ENCODE results near the gene TIGD1.

Gene TIGD1

DNA sequence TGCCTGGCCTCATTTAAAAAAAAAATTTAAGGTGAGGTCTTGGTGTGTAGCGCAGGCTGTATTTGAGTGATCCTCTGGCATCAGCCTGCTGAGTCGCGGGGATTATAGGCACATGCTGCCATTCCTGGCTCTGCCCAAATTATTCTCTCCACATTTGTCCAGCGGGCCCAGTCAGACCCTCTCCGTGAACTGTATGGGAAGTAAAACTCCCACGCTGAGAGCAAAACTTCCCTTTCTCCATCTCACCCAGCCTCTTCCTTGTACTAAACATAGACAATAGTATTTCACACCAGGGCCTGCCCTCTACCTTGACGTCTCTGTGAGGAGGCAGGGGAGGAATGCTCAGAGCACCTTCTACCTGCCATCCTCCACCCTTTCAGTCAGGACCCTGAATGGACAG lies 37.2 kb upstream of the TIGD1 start:
- H3K9ac ChIP-seq (ENCODE audit: insufficient read length), result no peak overlapping the region
- no peaks in the 10 kb centered on the region; the same call in 1 of the 2 replicates for H3K36me3 ChIP-seq (ENCODE audit: insufficient read depth, low read length)
- DNase-seq (ENCODE audit: low read depth, low spot score), result no peak
- H3K9me3 ChIP-seq (ENCODE audit: low read depth, low read length), result no peaks in the 10 kb centered on the region
- no peak overlapping the region for H3K4me3 ChIP-seq
- no peak overlapping the region for H3K27ac ChIP-seq
- TF ChIP-seq FOXP2 (optimal IDR thresholded peaks at IDR 0.05; ENCODE audit: control extremely low read depth, extremely low read length, insufficient read depth) (no peak), EZH2 (IDR thresholded peaks at IDR 0.05) (no peak), POLR2AphosphoS5 (IDR thresholded peaks at IDR 0.05; ENCODE audit: borderline replicate concordance, low read depth, low read length) (no peak)

DNA sequence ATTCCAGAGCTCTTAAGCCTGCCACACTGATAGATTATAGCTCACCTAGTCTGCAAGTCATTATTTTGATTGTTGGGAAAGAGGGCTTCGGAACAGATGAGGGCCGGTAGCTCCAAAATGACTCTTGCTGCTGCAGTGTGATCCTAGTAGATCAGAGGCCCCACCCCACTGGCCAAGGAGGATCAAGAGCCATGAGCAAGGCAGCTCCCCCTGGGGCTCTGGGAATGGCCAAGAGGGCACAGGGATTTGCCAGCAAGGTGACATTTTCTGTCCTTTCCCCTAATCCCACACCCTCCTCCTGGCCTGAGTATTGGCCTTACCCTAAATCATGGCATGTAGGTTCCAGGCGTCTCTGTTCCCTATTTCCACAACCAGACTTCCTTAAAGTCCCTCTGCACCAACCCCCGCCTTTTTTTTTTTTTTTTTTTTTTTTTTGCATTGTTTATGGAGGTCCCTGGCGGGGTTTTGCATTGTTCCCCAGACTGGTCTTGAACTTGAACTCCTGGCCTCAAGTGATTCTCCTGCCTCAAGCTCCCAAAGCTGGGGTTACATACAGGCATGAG lies 36.7 kb upstream of the TIGD1 start:
- no peak overlapping the region for H3K9ac ChIP-seq (ENCODE audit: insufficient read length)
- TF ChIP-seq EZH2 (IDR thresholded peaks at IDR 0.05) (no peak), POLR2AphosphoS5 (IDR thresholded peaks at IDR 0.05; ENCODE audit: borderline replicate concordance, low read depth, low read length) (no peak), FOXP2 (optimal IDR thresholded peaks at IDR 0.05; ENCODE audit: control extremely low read depth, extremely low read length, insufficient read depth) (no peak)

DNA sequence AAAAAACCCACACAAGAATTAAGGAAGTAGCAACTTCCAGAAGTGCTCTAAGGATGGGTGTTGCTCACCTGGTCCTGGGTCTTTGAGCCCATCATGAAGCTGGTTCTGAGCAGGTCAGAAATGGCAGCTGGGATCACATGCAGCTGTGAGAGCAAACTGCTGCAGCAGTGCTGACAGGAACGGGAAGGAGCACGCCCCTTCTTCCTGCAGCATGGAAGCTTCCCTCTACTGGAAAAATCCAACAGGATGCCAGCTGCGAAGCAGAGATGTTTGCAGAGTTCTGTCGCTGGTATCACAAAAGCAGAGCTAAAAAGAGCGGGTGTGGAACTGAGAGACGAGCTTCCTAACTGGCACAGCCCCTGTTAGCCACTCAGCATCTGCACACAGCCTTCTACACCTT lies 33.9 kb upstream of the TIGD1 start:
- TF ChIP-seq FOXP2 (optimal IDR thresholded peaks at IDR 0.05; ENCODE audit: control extremely low read depth, extremely low read length, insufficient read depth) (no peak), POLR2AphosphoS5 (IDR thresholded peaks at IDR 0.05; ENCODE audit: borderline replicate concordance, low read depth, low read length) (no peak), EZH2 (IDR thresholded peaks at IDR 0.05) (no peak)
- DNase-seq (ENCODE audit: low read depth, low spot score), result no peak
- no peak overlapping the region for H3K9ac ChIP-seq (ENCODE audit: insufficient read length)
- H3K4me3 ChIP-seq, result no peak overlapping the region
- peaks cover 4% of the 10 kb centered on the region; the same call in 1 of the 2 replicates for H3K36me3 ChIP-seq (ENCODE audit: insufficient read depth, low read length)
- H3K9me3 ChIP-seq (ENCODE audit: low read depth, low read length), result no peaks in the 10 kb centered on the region
- no peak overlapping the region for H3K27ac ChIP-seq

More for the DNA sequence above, 36.7 kb upstream of the TIGD1 start:
- Histone ChIP-seq H3K4me3 (no peak overlapping the region), H3K27ac (no peak overlapping the region), H3K36me3 (ENCODE audit: insufficient read depth, low read length) (no peaks in the 10 kb centered on the region; the same call in 1 of the 2 replicates), H3K9me3 (ENCODE audit: low read depth, low read length) (no peaks in the 10 kb centered on the region)
- no peak for DNase-seq (ENCODE audit: low read depth, low spot score)

DNA sequence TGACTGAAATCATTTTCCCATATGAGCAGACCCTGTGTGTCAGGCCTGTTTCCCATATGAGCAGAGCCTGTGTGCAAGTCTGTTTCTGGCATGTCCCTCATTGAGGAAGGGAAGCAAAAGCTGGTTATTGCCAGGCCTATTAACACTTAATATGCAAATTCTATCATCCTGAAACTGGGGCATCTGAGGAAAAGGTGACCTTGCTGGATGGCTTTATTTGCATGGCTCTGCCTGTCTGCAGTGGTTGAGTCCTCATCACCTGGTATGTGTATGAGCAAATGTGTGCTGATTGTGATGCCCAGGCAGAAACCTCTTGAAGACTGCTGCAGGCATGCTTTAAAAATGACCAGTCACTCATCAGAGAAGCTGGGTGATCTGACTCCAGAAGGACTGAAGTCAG lies 31.4 kb upstream of the TIGD1 start:
- Histone ChIP-seq H3K9ac (ENCODE audit: insufficient read length) (no peak overlapping the region), H3K36me3 (ENCODE audit: insufficient read depth, low read length) (peaks cover 4% of the 10 kb centered on the region), H3K4me3 (no peak overlapping the region), H3K27ac (no peak overlapping the region), H3K9me3 (ENCODE audit: low read depth, low read length) (no peaks in the 10 kb centered on the region)
- no peak for TF ChIP-seq FOXP2 (optimal IDR thresholded peaks at IDR 0.05; ENCODE audit: control extremely low read depth, extremely low read length, insufficient read depth)
- TF ChIP-seq POLR2AphosphoS5 (IDR thresholded peaks at IDR 0.05; ENCODE audit: borderline replicate concordance, low read depth, low read length), result no peak
- TF ChIP-seq EZH2 (IDR thresholded peaks at IDR 0.05), result no peak
- DNase-seq (ENCODE audit: low read depth, low spot score), result no peak

DNA sequence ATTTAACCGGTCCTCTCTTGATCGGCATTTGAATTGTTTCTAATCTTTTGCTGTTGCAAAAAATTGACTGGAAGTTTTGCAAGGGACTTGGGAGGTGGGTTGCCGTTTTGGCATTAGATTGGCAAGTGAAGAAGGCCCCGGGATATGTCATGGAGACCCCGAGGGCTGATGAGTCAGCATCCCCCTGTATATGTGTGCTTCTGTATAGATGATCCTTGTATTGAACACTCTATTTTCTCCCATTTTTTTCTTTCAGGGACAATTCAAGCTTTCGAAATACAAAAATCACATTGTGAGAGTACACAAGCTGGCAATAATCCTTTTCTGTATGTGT lies 30.3 kb upstream of the TIGD1 start:
- TF ChIP-seq EZH2 (IDR thresholded peaks at IDR 0.05), result no peak
- no peak for TF ChIP-seq POLR2AphosphoS5 (IDR thresholded peaks at IDR 0.05; ENCODE audit: borderline replicate concordance, low read depth, low read length)
- TF ChIP-seq FOXP2 (optimal IDR thresholded peaks at IDR 0.05; ENCODE audit: control extremely low read depth, extremely low read length, insufficient read depth), result no peak

DNA sequence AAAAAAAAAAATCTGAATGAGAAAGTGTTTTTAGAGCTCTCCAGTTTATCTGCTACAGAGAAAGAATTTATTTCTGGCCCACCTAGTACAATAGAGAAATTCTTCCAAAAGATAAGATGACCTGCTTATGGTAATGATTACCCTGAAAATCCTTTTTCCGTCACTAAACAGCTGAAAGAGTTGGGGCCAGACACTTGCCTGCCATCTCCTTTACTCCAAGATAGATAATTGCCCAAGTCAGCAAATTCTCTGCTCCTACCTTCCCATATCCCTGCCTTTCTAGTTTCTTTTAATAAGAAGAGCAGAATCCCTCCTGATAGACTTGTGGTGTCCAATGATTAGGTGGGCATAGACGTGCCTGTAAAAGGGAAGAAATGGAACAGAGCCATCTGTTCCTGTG lies 28.3 kb upstream of the TIGD1 start:
- TF ChIP-seq POLR2AphosphoS5 (IDR thresholded peaks at IDR 0.05; ENCODE audit: borderline replicate concordance, low read depth, low read length) (no peak), FOXP2 (optimal IDR thresholded peaks at IDR 0.05; ENCODE audit: control extremely low read depth, extremely low read length, insufficient read depth) (no peak), EZH2 (IDR thresholded peaks at IDR 0.05) (no peak)
- Histone ChIP-seq H3K36me3 (ENCODE audit: insufficient read depth, low read length) (peaks cover 10% of the 10 kb centered on the region), H3K9ac (ENCODE audit: insufficient read length) (no peak overlapping the region), H3K27ac (no peak overlapping the region), H3K9me3 (ENCODE audit: low read depth, low read length) (no peaks in the 10 kb centered on the region), H3K4me3 (no peak overlapping the region)
- DNase-seq (ENCODE audit: low read depth, low spot score), result no peak

More for the DNA sequence above, 30.3 kb upstream of the TIGD1 start:
- Histone ChIP-seq H3K4me3 (no peak overlapping the region), H3K9ac (ENCODE audit: insufficient read length) (no peak overlapping the region), H3K27ac (no peak overlapping the region), H3K36me3 (ENCODE audit: insufficient read depth, low read length) (peaks cover 4% of the 10 kb centered on the region), H3K9me3 (ENCODE audit: low read depth, low read length) (no peaks in the 10 kb centered on the region)
- no peak for DNase-seq (ENCODE audit: low read depth, low spot score)

DNA sequence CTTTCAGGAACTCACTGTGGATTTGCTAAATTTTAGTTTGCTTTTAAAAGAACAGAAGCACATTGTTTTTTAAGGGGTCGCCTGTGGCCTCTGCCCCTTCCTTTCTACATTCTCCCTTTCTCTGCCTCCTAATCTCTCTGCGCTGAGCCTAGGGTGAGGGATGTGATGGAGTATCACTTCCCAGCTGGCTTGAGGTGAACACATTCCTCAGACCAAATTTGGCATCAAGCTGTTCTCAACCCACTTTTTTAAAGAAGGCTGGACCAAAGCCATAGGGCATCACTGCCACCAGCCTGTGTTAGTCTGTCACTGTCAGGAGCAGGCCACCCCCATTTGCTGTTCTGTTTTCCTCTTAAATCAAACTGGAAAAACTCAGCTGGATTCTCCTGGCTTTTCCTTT lies 27.5 kb upstream of the TIGD1 start:
- DNase-seq (ENCODE audit: low read depth, low spot score), result no peak
- Histone ChIP-seq H3K9me3 (ENCODE audit: low read depth, low read length) (no peaks in the 10 kb centered on the region), H3K27ac (no peak overlapping the region), H3K4me3 (no peak overlapping the region), H3K36me3 (ENCODE audit: insufficient read depth, low read length) (peaks cover 11% of the 10 kb centered on the region), H3K9ac (ENCODE audit: insufficient read length) (no peak overlapping the region)
- no peak for TF ChIP-seq EZH2 (IDR thresholded peaks at IDR 0.05)
- TF ChIP-seq FOXP2 (optimal IDR thresholded peaks at IDR 0.05; ENCODE audit: control extremely low read depth, extremely low read length, insufficient read depth), result no peak
- no peak for TF ChIP-seq POLR2AphosphoS5 (IDR thresholded peaks at IDR 0.05; ENCODE audit: borderline replicate concordance, low read depth, low read length)

DNA sequence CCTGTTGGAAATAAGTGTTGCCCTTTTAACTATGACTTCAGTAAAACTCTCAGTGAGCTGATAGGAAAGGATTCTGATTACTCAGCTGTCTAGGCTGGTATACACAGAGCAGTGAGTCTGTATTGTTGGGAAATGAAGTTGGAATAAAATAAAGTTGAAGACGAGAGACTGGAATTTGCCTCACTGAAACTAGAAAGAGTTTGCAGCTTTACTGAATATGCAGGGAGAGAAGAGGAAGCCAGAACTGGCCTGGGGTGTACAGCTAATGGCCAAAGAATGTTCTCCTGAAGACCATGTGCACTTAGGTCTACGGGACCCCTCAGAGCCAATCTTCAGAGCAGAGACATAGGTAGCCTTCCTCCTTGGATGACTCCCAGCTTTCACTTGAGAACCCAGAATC lies 26.6 kb upstream of the TIGD1 start:
- H3K4me3 ChIP-seq, result no peak overlapping the region
- H3K9ac ChIP-seq (ENCODE audit: insufficient read length), result no peak overlapping the region
- H3K9me3 ChIP-seq (ENCODE audit: low read depth, low read length), result no peaks in the 10 kb centered on the region
- H3K27ac ChIP-seq, result no peak overlapping the region
- H3K36me3 ChIP-seq (ENCODE audit: insufficient read depth, low read length), result peaks cover 13% of the 10 kb centered on the region
- no peak for DNase-seq (ENCODE audit: low read depth, low spot score)
- TF ChIP-seq EZH2 (IDR thresholded peaks at IDR 0.05) (no peak), POLR2AphosphoS5 (IDR thresholded peaks at IDR 0.05; ENCODE audit: borderline replicate concordance, low read depth, low read length) (no peak), FOXP2 (optimal IDR thresholded peaks at IDR 0.05; ENCODE audit: control extremely low read depth, extremely low read length, insufficient read depth) (no peak)

DNA sequence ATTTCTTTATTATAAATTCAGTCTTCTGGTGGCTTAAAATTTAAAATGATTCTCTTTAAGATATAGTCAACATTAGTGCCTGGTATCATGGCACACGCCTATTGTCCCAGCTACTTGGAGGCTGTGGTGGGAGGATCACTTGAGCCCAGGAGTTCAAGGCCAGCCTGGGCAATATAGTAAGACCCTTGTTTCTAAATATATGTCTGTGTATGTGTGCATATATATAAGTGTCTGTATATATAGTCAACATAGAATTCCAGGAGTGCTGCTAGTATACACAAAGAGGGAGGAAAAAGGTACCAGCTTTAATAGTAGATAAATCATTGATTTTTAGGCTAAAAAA lies 25.0 kb upstream of the TIGD1 start:
- no peak overlapping the region for H3K4me3 ChIP-seq
- no peak overlapping the region for H3K27ac ChIP-seq
- no peak overlapping the region for H3K9ac ChIP-seq (ENCODE audit: insufficient read length)
- peaks cover 9% of the 10 kb centered on the region for H3K36me3 ChIP-seq (ENCODE audit: insufficient read depth, low read length)
- no peaks in the 10 kb centered on the region for H3K9me3 ChIP-seq (ENCODE audit: low read depth, low read length)
- no peak for DNase-seq (ENCODE audit: low read depth, low spot score)
- TF ChIP-seq FOXP2 (optimal IDR thresholded peaks at IDR 0.05; ENCODE audit: control extremely low read depth, extremely low read length, insufficient read depth) (no peak), EZH2 (IDR thresholded peaks at IDR 0.05) (no peak), POLR2AphosphoS5 (IDR thresholded peaks at IDR 0.05; ENCODE audit: borderline replicate concordance, low read depth, low read length) (no peak)
